H1 (cell line): ENCODE results near the gene DUOX1. TPM values are rescaled to one million over a fixed set of nuclear protein-coding genes. Genes with fewer than 3 reads are reported as not detected.

Experiments used
- CTCF ChIA-PET: fragments of 300-600 bp; sonication (Branson Sonifier 250); formaldehyde crosslinking; loops from one replicate; lab custom pipeline; 2021; ENCODE audit not compliant: partially characterized antibody; lab: Charles Lee
- POLR2A ChIA-PET: fragments of 300-600 bp; sonication (Branson Sonifier 250); formaldehyde crosslinking; loops from one replicate; lab custom pipeline; 2021; ENCODE audit warnings: inconsistent platforms; ENCODE audit not compliant: partially characterized antibody; lab: Charles Lee
- DNase-seq, 2 experiments: peaks; one replicate each; pipeline versions ENCODE4 v3.0.0 to v3.0.0-alpha.2; 2010 to 2022; ENCODE audit warnings: low spot score in 2 of 2, low read depth in 1 of 2, mixed read lengths in 1 of 2
- FAIRE-seq: peaks from 2 replicates; lab custom pipeline; 2011; peaks lifted over from hg19 to GRCh38; lab: Jason Lieb, UNC
- H2AFZ ChIP-seq: 2 replicates; pipeline ENCODE4 v1.8.1; 2012; ENCODE audit warnings: low read length, inconsistent platforms
- H2AK5ac ChIP-seq: 2 replicates; pipeline ENCODE4 v1.6.1; 2013; ENCODE audit warnings: low read depth, low read length
- H2BK120ac ChIP-seq: replicated peaks from 2 replicates; pipeline ENCODE3; 2013; ENCODE audit warnings: low read depth, low read length, inconsistent platforms
- H2BK12ac ChIP-seq: 2 replicates; pipeline ENCODE4 v1.6.1; 2013; ENCODE audit warnings: low read depth, low read length
- H2BK15ac ChIP-seq: 2 replicates; pipeline ENCODE4 v1.6.1; 2013; ENCODE audit warnings: low read length
- H2BK20ac ChIP-seq: 2 replicates; pipeline ENCODE4 v1.6.1; 2013; ENCODE audit warnings: low read length
- H2BK5ac ChIP-seq: 2 replicates; pipeline ENCODE4 v1.6.1; 2013; ENCODE audit warnings: low read depth, low read length
- H3K14ac ChIP-seq: 2 replicates; pipeline ENCODE4 v1.6.1; 2013; ENCODE audit warnings: inconsistent platforms; ENCODE audit not compliant: insufficient read length
- H3K18ac ChIP-seq: 2 replicates; pipeline ENCODE4 v1.6.1; 2013; ENCODE audit warnings: low read length; ENCODE audit errors: extremely low read depth
- H3K23ac ChIP-seq: 2 replicates; pipeline ENCODE4 v1.6.1; 2013; ENCODE audit warnings: inconsistent platforms; ENCODE audit not compliant: insufficient read length
- H3K23me2 ChIP-seq: 2 replicates; pipeline ENCODE4 v1.6.1; 2013; ENCODE audit warnings: low read depth, low read length
- H3K27ac ChIP-seq: 2 replicates; pipeline ENCODE4 v1.6.1; 2011; ENCODE audit warnings: low read depth, low read length, inconsistent platforms
- H3K27me3 ChIP-seq, 4 experiments: replicated peaks in 1 of 4; 1 replicate in 1 of 4; 2 replicates in 3 of 4; pipeline versions ENCODE4 v1.6.1 to v1.8.1; 2011 to 2013; ENCODE audit warnings: low read length in 3 of 4, mild to moderate bottlenecking in 3 of 4, inconsistent platforms in 2 of 4, mixed read lengths in 2 of 4, moderate library complexity in 1 of 4; ENCODE audit not compliant: control insufficient read depth in 3 of 4, insufficient read depth in 3 of 4; ENCODE audit errors: extremely low read depth in 1 of 4
- H3K36me3 ChIP-seq, 4 experiments: 2 replicates each; pipeline versions ENCODE4 v1.6.1 to v1.8.1; 2011 to 2013; ENCODE audit warnings: mild to moderate bottlenecking in 4 of 4, low read length in 3 of 4, moderate library complexity in 2 of 4, control low read depth in 1 of 4, inconsistent platforms in 1 of 4; ENCODE audit not compliant: insufficient read depth in 4 of 4, control insufficient read depth in 2 of 4
- H3K4ac ChIP-seq: replicated peaks from 2 replicates; pipeline ENCODE3; 2013; ENCODE audit warnings: low read length, low read depth, mixed read lengths, inconsistent platforms; ENCODE audit not compliant: insufficient read length
- H3K4me1 ChIP-seq, 4 experiments: replicated peaks in 1 of 4; 1 replicate in 1 of 4; 2 replicates in 3 of 4; pipeline versions ENCODE4 v1.6.1 to v1.8.1; 2011 to 2013; ENCODE audit warnings: low read length in 3 of 4, inconsistent platforms in 2 of 4, mixed read lengths in 1 of 4; ENCODE audit not compliant: insufficient read depth in 4 of 4, control insufficient read depth in 3 of 4
- H3K4me2 ChIP-seq, 2 experiments: 2 replicates each; pipeline versions ENCODE4 v1.6.1 to v1.8.1; 2011 to 2013; ENCODE audit warnings: low read depth in 2 of 2, low read length in 2 of 2, control low read depth in 1 of 2, inconsistent platforms in 1 of 2, mild to moderate bottlenecking in 1 of 2; ENCODE audit not compliant: insufficient read depth in 1 of 2
- H3K4me3 ChIP-seq, 4 experiments: fragments of 200-600, 300-600 bp in 1 of 4; sonication (generic), shearing (Covaris generic), sonication (Bioruptor Twin) in 1 of 4; 2 replicates each; pipeline versions ENCODE4 v1.5.1 to v1.8.1; 2011 to 2016; ENCODE audit warnings: low read length in 4 of 4, low read depth in 3 of 4, control low read depth in 2 of 4, inconsistent platforms in 2 of 4, mild to moderate bottlenecking in 2 of 4, mixed read lengths in 1 of 4, moderate library complexity in 1 of 4; ENCODE audit not compliant: insufficient read depth in 2 of 4; ENCODE audit errors: extremely low read depth in 1 of 4
- H3K56ac ChIP-seq: replicated peaks from 2 replicates; pipeline ENCODE3; 2013; ENCODE audit warnings: low read depth, mild to moderate bottlenecking, mixed read lengths, low read length, inconsistent platforms; ENCODE audit not compliant: insufficient read length
- H3K79me1 ChIP-seq: 2 replicates; pipeline ENCODE4 v1.6.1; 2013; ENCODE audit warnings: low read depth, low read length, control low read depth
- H3K79me2 ChIP-seq, 2 experiments: 2 replicates each; pipeline versions ENCODE4 v1.6.1 to v1.8.1; 2012 to 2013; ENCODE audit warnings: low read length in 2 of 2, mild to moderate bottlenecking in 2 of 2, inconsistent platforms in 1 of 2; ENCODE audit not compliant: insufficient read depth in 2 of 2, control insufficient read depth in 1 of 2
- H3K9ac ChIP-seq, 4 experiments: replicated peaks in 1 of 4; 1 replicate in 1 of 4; 2 replicates in 3 of 4; pipeline versions ENCODE4 v1.6.1 to v1.8.1; 2011 to 2013; ENCODE audit warnings: low read depth in 3 of 4, low read length in 3 of 4, control low read depth in 2 of 4, mild to moderate bottlenecking in 2 of 4, moderate library complexity in 2 of 4, inconsistent platforms in 1 of 4; ENCODE audit errors: extremely low read depth in 1 of 4
- H3K9me3 ChIP-seq, 2 experiments: 2 replicates each; pipeline versions ENCODE4 v1.6.1 to v1.8.1; 2012 to 2013; ENCODE audit warnings: mild to moderate bottlenecking in 2 of 2, moderate library complexity in 2 of 2, control low read depth in 1 of 2, inconsistent platforms in 1 of 2, low read depth in 1 of 2, low read length in 1 of 2, mixed read lengths in 1 of 2; ENCODE audit not compliant: insufficient read depth in 2 of 2
- H4K20me1 ChIP-seq, 2 experiments: replicated peaks in 1 of 2; 2 replicates each; pipeline versions ENCODE3 to v1.8.1; 2011 to 2013; ENCODE audit warnings: inconsistent platforms in 2 of 2, low read length in 2 of 2, mild to moderate bottlenecking in 1 of 2; ENCODE audit not compliant: insufficient read depth in 2 of 2, control insufficient read depth in 1 of 2
- H4K5ac ChIP-seq: 2 replicates; pipeline ENCODE4 v1.6.1; 2013; ENCODE audit warnings: low read length, low read depth, mixed read lengths, inconsistent platforms; ENCODE audit not compliant: insufficient read length
- H4K8ac ChIP-seq: 2 replicates; pipeline ENCODE4 v1.8.0; 2013; ENCODE audit warnings: mild to moderate bottlenecking, moderate library complexity, low read length, inconsistent platforms; ENCODE audit not compliant: insufficient read depth; ENCODE audit errors: extremely low read depth
- H4K91ac ChIP-seq: replicated peaks from 2 replicates; pipeline ENCODE3; 2013; ENCODE audit warnings: low read length, mixed read lengths, inconsistent platforms; ENCODE audit not compliant: insufficient read length
- BRCA1 ChIP-seq: IDR thresholded peaks from 2 replicates; pipeline ENCODE4 v1.6.1; 2012; ENCODE audit warnings: low read depth, low read length, improper control_type of control experiment
- EP300 ChIP-seq, 2 experiments: IDR thresholded peaks; 1 replicate in 1 of 2; 2 replicates in 1 of 2; pipeline ENCODE4 v1.6.1; 2011 to 2012; ENCODE audit warnings: low read depth in 2 of 2, low read length in 2 of 2, mild to moderate bottlenecking in 2 of 2, borderline replicate concordance in 1 of 2, inconsistent platforms in 1 of 2, moderate library complexity in 1 of 2
- FOSL1 ChIP-seq: IDR thresholded peaks from 2 replicates; pipeline ENCODE4 v1.6.1; 2011; ENCODE audit warnings: mild to moderate bottlenecking, low read depth, low read length, moderate library complexity; ENCODE audit not compliant: insufficient read depth
- HDAC6 ChIP-seq: IDR thresholded peaks from one replicate; pipeline ENCODE4 v1.7.1; 2012; ENCODE audit warnings: low read depth, mild to moderate bottlenecking, inconsistent platforms, low read length, moderate library complexity
- KDM4A ChIP-seq: IDR thresholded peaks from one replicate; pipeline ENCODE4 v1.7.1; 2012; ENCODE audit warnings: low read depth, mild to moderate bottlenecking, moderate library complexity, low read length, inconsistent platforms; ENCODE audit not compliant: severe bottlenecking
- SIRT6 ChIP-seq: IDR thresholded peaks from one replicate; pipeline ENCODE4 v1.7.1; 2012; ENCODE audit warnings: low read length, inconsistent platforms
- TCF12 ChIP-seq: IDR thresholded peaks from 2 replicates; pipeline ENCODE4 v1.6.1; 2011; ENCODE audit warnings: low read depth, mild to moderate bottlenecking, low read length
- WGBS, 2 experiments: shearing (Covaris generic) in 1 of 2; methylation state at CpG; one replicate each; pipeline versions ENCODE4 v1.1.6 to v1.1.7; 2013 to 2015; ENCODE audit warnings: low lambda C conversion rate in 2 of 2, mixed read lengths in 2 of 2, inconsistent platforms in 1 of 2, low coverage in 1 of 2, missing lambda C conversion rate in 1 of 2; ENCODE audit not compliant: insufficient replicate concordance in 2 of 2, insufficient coverage in 1 of 2, insufficient read length in 1 of 2; ENCODE audit errors: extremely low coverage in 1 of 2, missing lambda C conversion rate in 1 of 2; 5-methylcytosine and 5-hydroxymethylcytosine counted together
- polyA plus RNA-seq, 7 experiments: library from polyadenylated mRNA; depleted of rRNA in 3 of 7; stranded (reverse) in 5 of 7; unstranded in 2 of 7; fragments of >200 nt in 5 of 7; fragments of 200-250 nt in 2 of 7; gene quantifications; 1 replicate in 5 of 7; 2 replicates in 1 of 7; 4 replicates in 1 of 7; pipeline versions ENCODE4 v1.2.1 to v1.2.3, GENCODE V29; 2011 to 2013; ENCODE audit warnings: missing spikeins in 2 of 7, mixed read lengths in 2 of 7
- total RNA-seq: library from RNA; stranded (reverse); fragmentation: NEBNext Ultra II Directional; extraction: Animal tissue kit (Norgen Biotek cat#: 25700); gene quantifications from 2 replicates; pipeline ENCODE4 v1.2.1, GENCODE V29; 2021

DUOX1 gene
- total and polyA plus RNA-seq, 2 of the 8 experiments (the other 6 are each of a cell fraction or from before 2014, with no cell fraction given) = 0.84 to 1.4 TPM

- H2BK12ac ChIP-seq = no peak overlapping the region; the same call in 1 of the 2 replicates
- H3K18ac ChIP-seq = no peak overlapping the region
- H3K27me3 ChIP-seq = no peaks in the 10 kb centered on the region
- no peak overlapping the region for H3K4me2 ChIP-seq
- peaks cover 8 to 56% of the 10 kb centered on the region in 2 experiments; a peak in 3 of 4 replicates for H3K79me2 ChIP-seq
- no peak overlapping the region for H2BK20ac ChIP-seq
- H3K9ac ChIP-seq = no peak overlapping the region
- H4K8ac ChIP-seq = no peak overlapping the region
- no peak overlapping the region for H2AFZ ChIP-seq
- peaks cover 12 to 44% of the 10 kb centered on the region in 2 experiments for H4K20me1 ChIP-seq
- CTCF ChIA-PET = interaction anchor here (1.0 to 41.8 kb wide), 4 partner anchors 7 to 60 kb away, joined by 5 to 1117 read pairs (median 561); partner anchors contain the start of gene SHF
- no peak overlapping the region for H4K91ac ChIP-seq
- no peak overlapping the region for H3K27ac ChIP-seq
- no peak overlapping the region; the same call in 1 of the 2 replicates for H2BK5ac ChIP-seq
- WGBS, 2 experiments = 78% methylated on average over 9 of the region's 9 CpGs; no CpG with 5 or more reads in 1 of the 2 experiments
- no peak overlapping the region for H3K23ac ChIP-seq
- DNase-seq (no peak), FAIRE-seq (no peak)
- H3K36me3 ChIP-seq = peaks cover 0 to 4% (median 0%) of the 10 kb centered on the region in 4 experiments; a peak in 3 of 8 replicates
- POLR2A ChIA-PET = interaction anchor here (1.2 to 5.4 kb wide), 3 partner anchors 12 to 18 kb away, joined by 3 to 50 read pairs (median 33); no protein-coding TSS in a partner anchor
- H3K9me3 ChIP-seq = no peaks in the 10 kb centered on the region
- peaks cover 5 to 31% (median 22%) of the 10 kb centered on the region in 4 experiments for H3K4me1 ChIP-seq
- H2BK15ac ChIP-seq = no peak overlapping the region
- TF ChIP-seq EP300 (IDR thresholded peaks at IDR 0.05; ENCODE audit: borderline replicate concordance in 1 of 2, low read depth in 2 of 2, low read length in 2 of 2) = no peak
- TF ChIP-seq KDM4A = no peak
- TF ChIP-seq BRCA1 = no peak
- no peak for TF ChIP-seq HDAC6
- no peak for TF ChIP-seq TCF12
- TF ChIP-seq FOSL1 = no peak
- no peak for TF ChIP-seq SIRT6
- TF ChIP-seq, all 59 proteins: peak for 0
- Histone ChIP-seq H3K4me3 (no peak overlapping the region), H3K4ac (no peak overlapping the region), H3K14ac (no peak overlapping the region), H3K79me1 (peaks cover 16% of the 10 kb centered on the region), H3K56ac (no peak overlapping the region), H3K23me2 (peaks cover 3% of the 10 kb centered on the region; the same call in 1 of the 2 replicates), H4K5ac (no peak overlapping the region), H2BK120ac (no peak overlapping the region), H2AK5ac (no peak overlapping the region)
Measured at GRCh38 chr15:45181491-45182285, 51.9 kb downstream of the DUOX1 start.
